DND-41 (cell line): ENCODE results near the gene VARS1.

Experiments used
- ATAC-seq: fragments of 200-7000 bp; cut with Tn5 transposase; 3 replicates; pipeline ENCODE4 v1.9.1; 2021; ENCODE audit warnings: low read depth; ENCODE audit not compliant: insufficient read depth
- DNase-seq: peaks from one replicate; pipeline ENCODE4 v3.0.0-alpha.2; 2020
- H2AFZ ChIP-seq: 2 replicates; pipeline ENCODE4 v1.6.0; 2012; ENCODE audit warnings: low read depth, low read length
- H3K27ac ChIP-seq: 2 replicates; pipeline ENCODE4 v1.5.1; 2012; ENCODE audit warnings: low read length, inconsistent platforms
- H3K27me3 ChIP-seq: fragments of 200-600 bp; sonication (generic); 2 replicates; pipeline ENCODE4 v1.6.0; 2012; ENCODE audit warnings: low read length, mild to moderate bottlenecking, inconsistent platforms; ENCODE audit not compliant: insufficient read depth, poor library complexity
- H3K36me3 ChIP-seq: 2 replicates; pipeline ENCODE4 v1.5.1; 2012; ENCODE audit warnings: low read length, inconsistent platforms; ENCODE audit not compliant: insufficient read depth
- H3K4me1 ChIP-seq: 2 replicates; pipeline ENCODE4 v1.5.1; 2012; ENCODE audit warnings: mild to moderate bottlenecking, low read length; ENCODE audit not compliant: insufficient read depth
- H3K4me2 ChIP-seq: 2 replicates; pipeline ENCODE4 v1.6.0; 2012; ENCODE audit warnings: mild to moderate bottlenecking, moderate library complexity, low read length, inconsistent platforms; ENCODE audit not compliant: insufficient read depth
- H3K4me3 ChIP-seq, 2 experiments: fragments of 200-600 bp in 1 of 2; shearing (Covaris generic) in 1 of 2; 2 replicates each; pipeline ENCODE4 v1.5.1; 2012 to 2016; ENCODE audit warnings: inconsistent platforms in 2 of 2, low read length in 2 of 2, mild to moderate bottlenecking in 2 of 2, low read depth in 1 of 2, moderate library complexity in 1 of 2
- H3K79me2 ChIP-seq: 2 replicates; pipeline ENCODE4 v1.6.0; 2012; ENCODE audit warnings: low read length, inconsistent platforms; ENCODE audit not compliant: insufficient read depth
- H3K9ac ChIP-seq: 2 replicates; pipeline ENCODE4 v1.6.0; 2012; ENCODE audit warnings: low read depth, mild to moderate bottlenecking, inconsistent platforms, low read length, moderate library complexity
- H3K9me3 ChIP-seq: 2 replicates; pipeline ENCODE4 v1.5.1; 2012; ENCODE audit warnings: low read length, moderate library complexity, mild to moderate bottlenecking, inconsistent platforms; ENCODE audit not compliant: insufficient read depth, severe bottlenecking
- H4K20me1 ChIP-seq: 2 replicates; pipeline ENCODE4 v1.6.0; 2012; ENCODE audit warnings: low read length; ENCODE audit not compliant: insufficient read depth
- CTCF ChIP-seq: IDR thresholded peaks from 2 replicates; pipeline ENCODE4 v1.5.1; 2012; ENCODE audit warnings: borderline replicate concordance, low read length, moderate library complexity, mild to moderate bottlenecking; ENCODE audit not compliant: poor library complexity, severe bottlenecking; ENCODE audit errors: extremely low read depth
- EZH2 ChIP-seq: IDR thresholded peaks from 3 replicates; pipeline ENCODE4 v1.6.1; 2012; ENCODE audit warnings: borderline replicate concordance, low read depth, mild to moderate bottlenecking, moderate library complexity, low read length, inconsistent platforms; ENCODE audit not compliant: severe bottlenecking

Gene VARS1

GRCh38 chr6:31758281-31758680, 37.3 kb downstream of the VARS1 start:
- Histone ChIP-seq H3K27ac (no peak overlapping the region; the same call in 1 of the 2 replicates), H3K9ac (no peak overlapping the region), H4K20me1 (peaks cover under 1% of the 10 kb centered on the region; the same call in 1 of the 2 replicates), H3K4me1 (no peaks in the 10 kb centered on the region), H3K79me2 (no peaks in the 10 kb centered on the region), H3K36me3 (peaks cover 65% of the 10 kb centered on the region), H3K9me3 (no peaks in the 10 kb centered on the region), H3K4me2 (no peak overlapping the region), H3K27me3 (no peaks in the 10 kb centered on the region), H3K4me3 (no peak overlapping the region), H2AFZ (no peak overlapping the region)
- no peak for ATAC-seq
- TF ChIP-seq CTCF = no peak
- TF ChIP-seq EZH2 = no peak
- no peak for DNase-seq

DNA sequence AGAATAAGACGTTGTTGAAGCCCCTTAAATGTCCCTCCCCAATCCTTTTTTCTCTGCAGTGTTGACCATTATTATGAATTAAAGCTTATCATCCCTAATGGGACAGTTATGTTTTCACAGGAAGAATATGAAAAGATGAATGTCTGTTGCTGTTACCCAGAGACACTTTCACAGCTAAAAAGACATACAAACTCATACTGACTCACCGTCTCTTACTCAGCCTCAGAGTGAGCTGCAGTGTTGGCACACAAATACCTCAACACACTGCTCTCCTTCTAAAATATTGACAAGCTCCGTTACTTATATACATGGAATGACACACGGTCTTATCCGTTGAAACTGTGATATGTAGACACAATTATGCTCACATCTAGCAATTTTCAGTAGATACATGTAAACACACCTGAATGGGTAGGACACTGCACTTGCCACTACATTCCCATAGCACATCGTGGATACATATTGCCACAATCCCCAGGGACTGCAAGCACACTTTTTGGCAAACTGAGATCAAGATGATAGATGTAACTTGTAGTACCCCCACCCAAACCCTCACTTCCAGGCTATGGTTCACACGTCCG, 42.7 kb downstream of the VARS1 start:
- H3K27me3 ChIP-seq = no peaks in the 10 kb centered on the region
- H3K4me2 ChIP-seq = no peak overlapping the region
- no peak for TF ChIP-seq CTCF
- no peak for TF ChIP-seq EZH2
- H3K9ac ChIP-seq = no peak overlapping the region
- no peaks in the 10 kb centered on the region for H3K79me2 ChIP-seq
- no peaks in the 10 kb centered on the region for H4K20me1 ChIP-seq
- H3K4me3 ChIP-seq = no peak overlapping the region
- DNase-seq = no peak
- H2AFZ ChIP-seq = no peak overlapping the region
- no peak overlapping the region for H3K27ac ChIP-seq
- no peaks in the 10 kb centered on the region for H3K4me1 ChIP-seq
- peaks cover 30% of the 10 kb centered on the region for H3K36me3 ChIP-seq
- no peak; the same call in 2 of the 3 replicates for ATAC-seq
- H3K9me3 ChIP-seq = no peaks in the 10 kb centered on the region

- Histone ChIP-seq H3K9ac (no peak overlapping the region), H3K4me1 (no peaks in the 10 kb centered on the region), H2AFZ (no peak overlapping the region), H3K36me3 (peaks cover 38% of the 10 kb centered on the region), H4K20me1 (peaks cover 6% of the 10 kb centered on the region; the same call in 1 of the 2 replicates), H3K79me2 (no peaks in the 10 kb centered on the region), H3K27ac (no peak overlapping the region), H3K4me3 (no peak overlapping the region), H3K4me2 (no peak overlapping the region), H3K27me3 (no peaks in the 10 kb centered on the region), H3K9me3 (no peaks in the 10 kb centered on the region)
- ATAC-seq (no peak), DNase-seq (no peak)
- TF ChIP-seq EZH2 (no peak), CTCF (no peak)
These were observed 45.0 kb downstream of the VARS1 start for GRCh38 chr6:31750411-31751022.
